Dermis blood vessel endothelial cell (primary cell): Measurements from ENCODE around the gene SNX25. TPM values are rescaled to one million over a fixed set of nuclear protein-coding genes. Genes with fewer than 3 reads are reported as not detected.
A peak's percentile ranks its signal among the peaks of the same experiment; 100 is the strongest.

Experiments used
- DNase-seq: peaks from one replicate; pipeline ENCODE4 v3.0.0; 2010
- total RNA-seq: library from RNA; depleted of rRNA; stranded (reverse); fragments of >200 nt; gene quantifications from 2 replicates; pipeline ENCODE4 v1.2.3, GENCODE V29; 2014

The SNX25 gene
- total RNA-seq, 1 donor from 2014 or later: 73.2 TPM

DNA sequence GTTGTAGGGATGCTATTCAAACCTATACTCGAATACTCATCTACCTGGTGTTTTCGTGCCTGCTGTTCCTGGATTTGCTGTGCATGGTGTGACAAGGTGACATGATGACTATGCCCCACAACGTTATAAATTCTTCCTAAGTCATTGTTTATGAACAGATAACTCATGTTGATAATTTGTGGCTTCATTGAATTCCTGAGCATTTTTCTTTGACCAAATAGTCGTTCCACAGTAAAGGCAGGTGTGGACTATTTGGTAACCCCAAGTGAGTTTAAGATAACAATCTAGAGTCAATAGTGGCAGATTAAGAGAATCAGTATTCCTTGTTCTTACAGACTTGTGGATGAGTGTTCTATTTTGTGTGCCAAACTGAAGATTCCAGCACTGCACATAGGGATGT, 59.9 kb downstream of the SNX25 start:
- DNase-seq: no peak

DNA sequence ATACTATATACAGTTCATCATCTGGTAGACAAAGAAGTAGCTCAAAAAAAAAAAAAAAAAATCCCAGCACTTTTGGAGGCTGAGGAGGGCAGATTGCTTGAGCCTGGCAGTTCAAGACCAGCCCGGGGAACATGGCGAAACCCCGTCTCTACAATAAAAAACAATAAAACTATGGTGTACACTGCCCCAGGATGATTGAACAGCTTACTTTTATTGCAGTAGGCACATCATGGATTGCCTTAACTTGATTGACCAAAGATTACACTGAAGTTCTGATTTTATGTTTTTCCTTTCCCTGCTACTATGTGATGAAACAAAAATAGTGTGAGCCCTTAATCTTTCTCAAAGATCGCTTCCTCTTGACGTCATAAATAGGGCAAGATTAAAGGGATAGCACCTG, 60.6 kb downstream of the SNX25 start:
- DNase-seq: no peak

DNA sequence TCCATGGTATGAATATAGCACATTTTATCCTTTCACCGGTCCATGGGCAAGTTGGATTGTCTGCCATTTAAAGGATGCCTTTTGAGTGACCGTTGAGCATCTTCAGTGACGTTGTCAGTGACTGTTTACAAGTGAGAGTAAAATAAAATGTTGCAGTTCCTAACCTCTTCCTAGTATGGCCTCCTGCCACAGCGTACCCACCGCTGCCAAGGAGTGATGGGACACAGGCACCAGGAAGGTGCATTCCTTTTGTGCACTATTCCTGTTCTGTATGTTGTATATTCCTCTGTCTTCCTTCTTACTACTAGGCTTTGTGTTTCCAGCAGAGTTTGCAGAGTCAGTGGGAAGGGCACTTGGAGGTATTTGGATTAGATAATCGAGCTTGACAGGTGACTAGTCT, 61.5 kb downstream of the SNX25 start:
- DNase-seq: no peak

DNA sequence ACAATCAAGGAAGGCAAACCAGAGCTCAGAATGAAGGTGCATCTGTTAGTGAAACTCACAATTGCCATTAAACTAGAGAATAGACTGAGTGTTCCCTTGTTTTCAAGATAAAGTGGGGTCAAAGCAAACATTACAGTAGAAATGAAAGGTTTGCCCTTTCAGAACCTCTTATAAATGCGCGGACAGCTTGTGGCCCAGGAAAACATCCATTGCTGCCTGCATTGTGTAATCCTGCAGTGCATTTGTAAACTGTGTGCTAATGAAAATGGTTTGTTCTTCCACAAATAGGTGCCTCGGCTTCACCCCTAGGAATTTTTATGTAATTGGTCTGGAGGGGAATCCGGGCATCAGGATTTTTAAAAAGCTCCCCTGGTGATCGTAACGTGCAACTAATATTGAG, 62.8 kb downstream of the SNX25 start:
- DNase-seq: no peak

DNA sequence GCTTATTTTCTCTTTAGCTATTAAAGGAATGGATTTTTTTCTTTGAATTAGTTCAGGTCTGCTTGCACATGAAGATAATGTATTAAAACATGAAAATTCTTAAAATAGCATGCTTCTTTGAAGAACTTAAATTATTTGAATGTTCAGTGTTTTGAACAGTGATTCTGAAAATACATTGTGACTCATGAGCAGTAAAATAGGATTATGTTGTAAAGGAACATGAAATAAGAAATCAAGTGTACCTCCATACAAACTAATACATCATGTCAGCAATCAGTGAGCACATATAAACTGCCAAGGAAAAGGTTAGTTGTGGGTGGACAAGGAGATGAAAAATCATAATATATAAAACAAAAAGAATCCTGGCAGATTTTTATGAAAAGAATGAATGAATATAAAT, 66.1 kb downstream of the SNX25 start:
- no peak for DNase-seq

DNA sequence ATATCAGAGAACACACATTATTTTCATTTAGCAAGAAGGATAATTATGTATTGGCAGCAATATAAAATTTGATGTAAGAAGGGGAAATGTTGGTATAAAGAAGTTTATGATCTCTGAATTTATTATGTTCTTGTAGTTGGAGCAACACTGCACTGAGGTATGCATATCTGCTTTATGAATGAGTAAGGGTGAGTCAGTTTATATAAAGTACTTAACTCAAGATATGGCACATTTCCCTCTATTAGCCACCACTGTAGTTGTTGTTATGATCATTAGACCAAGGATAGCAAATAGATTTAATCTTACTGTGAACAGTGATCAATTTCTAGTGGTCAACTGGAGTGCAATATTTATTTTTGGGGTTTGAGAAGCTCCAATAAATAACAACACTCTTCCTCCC, 66.6 kb downstream of the SNX25 start:
- DNase-seq: peak; percentile 36

DNA sequence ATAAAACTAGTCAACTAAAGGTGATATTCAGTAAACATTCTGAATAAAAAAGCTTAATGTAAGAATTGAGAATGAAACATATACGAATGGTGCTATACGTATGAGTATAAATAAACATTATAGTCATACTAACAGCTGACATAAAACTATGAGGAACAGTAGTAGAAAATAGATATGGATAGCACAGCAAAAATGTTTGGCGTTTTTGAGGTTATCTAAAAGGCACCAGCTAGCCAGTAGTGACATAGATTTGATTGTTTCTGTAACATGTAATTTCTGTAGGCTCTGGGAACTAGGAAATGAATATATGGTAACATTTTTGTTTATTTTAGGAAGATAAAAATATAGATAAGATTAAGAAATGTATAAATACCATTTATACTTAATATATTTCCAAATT, 69.3 kb downstream of the SNX25 start:
- DNase-seq: no peak

DNA sequence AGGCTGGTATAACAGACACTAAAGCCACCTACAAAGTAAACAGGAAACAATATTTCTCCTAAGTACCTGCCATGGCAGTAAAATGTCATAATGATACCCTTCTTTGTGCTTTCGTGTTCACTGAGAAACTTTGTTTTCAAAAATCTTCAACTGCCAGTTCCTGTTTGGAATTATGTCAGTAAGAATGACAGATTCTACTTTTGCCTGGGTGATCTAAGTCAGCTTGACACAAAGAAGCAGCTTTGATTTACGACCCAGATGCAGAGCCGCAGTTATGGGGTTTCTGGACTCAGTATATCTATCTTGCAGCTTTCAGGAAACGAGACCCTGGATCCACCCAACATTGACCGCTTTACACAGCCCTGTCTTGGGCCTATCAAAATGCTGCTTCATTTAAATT, 71.2 kb downstream of the SNX25 start:
- DNase-seq: no peak

DNA sequence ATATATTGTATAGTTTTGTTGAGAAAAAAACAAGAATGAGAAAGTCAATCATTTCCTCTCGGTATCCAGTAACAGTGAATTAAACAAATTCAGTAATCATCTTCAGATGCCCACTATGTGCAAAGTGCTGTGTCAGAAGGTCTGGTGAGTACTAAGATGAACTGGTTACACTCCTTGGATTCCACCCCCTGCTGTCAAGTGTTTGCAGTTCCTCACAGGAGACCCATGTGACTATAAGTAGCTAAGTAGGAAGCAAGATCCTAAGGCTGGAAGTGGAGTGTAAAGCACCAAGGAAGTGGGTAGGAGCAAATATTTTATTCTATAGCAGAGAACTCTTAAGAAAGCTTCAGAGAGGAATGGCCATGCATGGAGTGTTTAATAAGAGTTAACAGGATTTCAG, 73.6 kb downstream of the SNX25 start:
- DNase-seq: peak; percentile 17

DNA sequence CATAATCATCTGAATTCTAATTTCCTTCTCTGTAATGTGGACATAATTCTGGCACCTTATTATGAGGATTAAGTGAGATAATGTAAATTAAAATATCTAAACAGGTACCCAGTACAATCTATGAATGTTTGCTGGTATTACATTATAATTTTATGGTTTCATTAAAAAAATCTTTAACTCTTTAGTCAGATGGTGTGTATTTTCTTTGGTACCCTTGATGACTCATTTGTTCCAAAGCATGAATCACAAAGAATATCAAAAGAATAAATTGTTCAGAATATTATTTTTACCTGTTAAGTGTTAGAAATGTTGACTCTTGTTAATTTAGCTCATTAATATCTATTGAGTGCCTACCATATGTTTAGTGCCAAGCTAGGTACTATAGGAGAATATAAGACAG, 74.3 kb downstream of the SNX25 start:
- peak; percentile 66 for DNase-seq

DNA sequence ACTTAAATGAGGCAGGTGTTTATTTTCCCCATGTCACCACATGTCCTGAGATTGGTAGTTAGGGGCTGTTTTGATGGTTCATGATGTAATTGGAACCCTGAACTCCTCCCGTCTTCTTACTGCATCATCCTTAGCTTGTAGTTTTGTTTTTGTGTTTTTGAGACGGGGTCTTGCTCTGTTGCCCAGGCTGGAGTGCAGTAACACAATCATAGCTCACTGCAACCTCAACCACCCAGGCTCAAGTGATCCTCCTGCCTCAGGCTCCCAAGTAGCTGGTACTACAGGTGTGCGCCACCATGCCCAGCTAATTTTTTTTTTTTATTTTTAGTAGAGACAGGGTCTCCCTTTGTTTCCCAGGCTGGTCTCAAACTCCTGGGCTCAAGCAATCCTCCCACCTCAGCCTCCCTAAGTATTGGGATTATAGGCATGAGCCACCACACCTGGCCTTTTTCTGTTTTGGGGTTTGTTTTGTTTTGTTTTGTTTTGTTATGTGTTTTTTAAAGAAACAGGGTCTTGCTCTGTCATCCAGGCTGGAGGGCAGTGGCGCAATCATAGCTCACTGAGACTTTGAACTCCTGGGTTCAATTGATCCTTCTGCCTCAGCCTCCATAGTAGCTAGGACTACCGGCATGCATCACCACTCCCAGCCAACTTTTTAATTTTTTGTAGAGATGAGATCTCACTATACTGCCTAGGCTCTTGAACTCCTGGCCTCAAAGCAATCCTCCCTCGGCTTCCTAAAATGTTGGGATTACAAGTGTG, 76.4 kb downstream of the SNX25 start:
- DNase-seq: no peak

DNA sequence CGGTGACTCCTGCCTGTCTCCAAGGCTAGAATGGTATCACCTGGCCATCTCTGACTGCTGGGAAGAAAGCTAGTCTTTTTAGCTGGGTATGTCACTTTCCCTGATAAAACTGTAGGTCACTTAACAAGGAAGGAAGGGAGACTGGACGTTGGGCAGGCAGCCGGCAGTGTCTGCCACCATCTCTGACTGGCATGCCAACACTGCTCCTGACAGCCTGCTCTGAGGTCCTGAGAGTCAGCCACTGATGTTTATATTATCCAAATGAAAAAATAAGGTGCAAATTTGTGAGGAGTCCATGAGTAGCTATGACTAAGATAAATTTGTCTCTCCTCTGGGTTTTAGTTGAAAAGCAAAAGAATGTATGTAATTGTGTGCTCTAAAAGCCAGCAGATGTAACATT, 77.2 kb downstream of the SNX25 start:
- DNase-seq: no peak

DNA sequence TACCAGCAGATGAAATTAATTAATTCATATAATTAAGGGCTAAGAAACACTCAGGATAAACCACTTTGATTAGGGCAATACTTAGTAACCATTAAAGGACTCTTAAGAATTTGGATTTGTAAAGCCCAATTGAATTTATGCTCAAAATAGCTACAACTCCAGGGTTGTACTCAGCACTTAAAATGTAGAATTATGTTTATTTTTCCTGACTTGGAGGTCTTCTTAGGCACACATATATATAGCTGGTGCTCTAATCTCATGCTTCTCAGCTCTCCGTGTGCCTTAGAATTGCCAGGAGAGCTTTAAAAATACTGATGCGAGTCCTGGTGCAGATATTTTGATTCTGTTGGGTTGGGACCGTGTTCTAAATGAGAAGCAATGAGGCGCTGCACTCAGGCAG, 77.6 kb downstream of the SNX25 start:
- DNase-seq: no peak

DNA sequence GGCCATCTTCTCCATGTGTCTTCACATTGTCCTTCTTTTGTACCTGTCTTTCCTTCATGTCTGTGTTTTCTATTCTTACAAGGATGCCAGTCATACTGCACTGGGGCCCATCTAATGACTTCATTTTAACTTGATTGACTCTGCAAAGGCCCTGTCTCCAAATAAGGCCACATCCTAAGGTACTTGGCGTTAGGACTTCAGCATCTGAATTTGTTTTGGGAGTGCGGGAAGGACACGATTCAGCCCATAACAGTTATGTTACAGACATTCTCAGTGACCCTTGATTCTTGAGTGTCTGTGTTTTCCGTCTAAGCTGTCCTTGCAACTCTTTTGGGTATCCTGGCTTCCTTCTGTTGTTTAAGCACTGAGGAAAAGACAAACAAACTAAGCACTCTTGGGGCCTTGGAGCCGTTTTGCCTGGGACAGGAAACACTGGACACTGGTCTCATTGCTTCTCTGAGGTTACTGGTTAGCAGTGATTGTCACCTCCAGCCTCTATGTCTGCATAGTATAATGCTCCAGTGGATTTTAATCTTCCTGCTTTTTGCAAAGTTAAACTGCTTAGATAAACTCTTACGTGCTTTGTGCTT, 80.7 kb downstream of the SNX25 start:
- no peak for DNase-seq

DNA sequence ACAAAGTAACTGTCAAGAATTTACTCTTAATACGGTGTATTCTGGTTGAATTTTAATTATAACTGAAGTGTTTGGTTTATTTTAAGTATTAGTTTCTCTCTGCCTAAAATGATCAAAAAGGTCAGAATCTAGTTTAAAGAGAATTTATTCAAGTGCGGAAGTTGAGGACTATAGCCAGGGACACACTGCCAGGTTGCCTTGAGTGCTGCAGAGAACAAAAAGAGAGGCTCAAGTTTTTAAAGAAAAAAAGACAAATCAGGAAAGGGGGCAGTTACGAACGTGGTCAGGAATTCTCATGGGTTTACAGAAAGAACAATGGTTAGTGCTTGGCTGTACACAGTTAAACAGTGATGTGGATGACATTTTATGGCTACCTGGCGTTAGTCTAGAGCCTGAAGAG, 81.3 kb downstream of the SNX25 start:
- DNase-seq: no peak

DNA sequence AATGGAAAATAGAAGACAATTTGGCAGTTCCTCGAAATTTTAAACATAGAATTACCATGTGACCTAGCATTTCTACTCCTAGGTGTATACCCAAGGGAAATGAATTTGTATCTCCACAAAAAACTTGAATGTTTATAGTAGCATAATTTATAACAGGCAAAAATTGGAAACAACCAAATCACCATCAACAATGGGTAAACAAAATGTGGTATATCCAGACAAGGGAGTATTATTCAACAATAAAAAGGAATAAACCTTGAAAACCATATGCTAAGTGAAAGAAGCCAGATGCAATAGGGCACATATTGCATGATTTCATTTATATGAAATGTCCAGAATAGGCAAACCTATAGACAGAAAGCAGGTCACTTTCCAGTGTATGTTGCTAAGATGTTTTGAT, 83.8 kb downstream of the SNX25 start:
- no peak for DNase-seq

DNA sequence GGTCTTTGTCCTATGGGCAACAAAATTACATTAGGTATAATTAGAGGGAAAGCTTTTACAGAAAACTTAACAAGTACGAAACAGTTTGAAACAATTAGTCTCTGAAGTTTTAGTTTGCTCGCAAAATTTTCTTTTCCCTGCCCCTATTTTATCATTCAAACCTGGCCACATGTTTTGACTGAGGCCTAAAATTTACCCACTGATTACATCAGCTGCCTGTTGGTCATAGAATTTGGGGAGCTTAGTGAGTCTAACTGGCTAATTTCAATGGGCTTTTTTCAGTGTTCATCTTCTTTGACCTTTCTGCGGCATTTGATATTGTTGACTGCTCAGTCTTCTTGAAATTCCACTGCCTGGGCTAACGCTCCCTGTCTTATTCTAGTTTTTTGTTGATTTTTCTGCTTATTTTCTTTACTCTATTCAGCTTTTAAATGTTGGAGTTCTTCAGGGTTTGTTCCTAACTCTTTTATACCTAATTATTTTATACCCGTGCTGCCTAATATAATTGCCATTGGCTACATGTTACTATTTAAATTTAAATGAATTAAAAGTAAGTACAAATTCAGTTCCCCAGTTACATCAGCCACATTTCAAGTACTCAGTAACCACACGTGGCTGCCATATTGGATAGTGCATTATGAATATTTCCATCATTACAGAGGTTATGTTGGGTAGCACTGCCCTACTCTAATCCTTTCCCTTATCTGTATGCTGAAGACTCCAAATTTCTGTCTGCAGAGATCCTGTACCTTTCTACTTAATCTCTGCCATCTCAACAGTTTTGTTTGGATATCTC, 87.5 kb downstream of the SNX25 start:
- DNase-seq: no peak

DNA sequence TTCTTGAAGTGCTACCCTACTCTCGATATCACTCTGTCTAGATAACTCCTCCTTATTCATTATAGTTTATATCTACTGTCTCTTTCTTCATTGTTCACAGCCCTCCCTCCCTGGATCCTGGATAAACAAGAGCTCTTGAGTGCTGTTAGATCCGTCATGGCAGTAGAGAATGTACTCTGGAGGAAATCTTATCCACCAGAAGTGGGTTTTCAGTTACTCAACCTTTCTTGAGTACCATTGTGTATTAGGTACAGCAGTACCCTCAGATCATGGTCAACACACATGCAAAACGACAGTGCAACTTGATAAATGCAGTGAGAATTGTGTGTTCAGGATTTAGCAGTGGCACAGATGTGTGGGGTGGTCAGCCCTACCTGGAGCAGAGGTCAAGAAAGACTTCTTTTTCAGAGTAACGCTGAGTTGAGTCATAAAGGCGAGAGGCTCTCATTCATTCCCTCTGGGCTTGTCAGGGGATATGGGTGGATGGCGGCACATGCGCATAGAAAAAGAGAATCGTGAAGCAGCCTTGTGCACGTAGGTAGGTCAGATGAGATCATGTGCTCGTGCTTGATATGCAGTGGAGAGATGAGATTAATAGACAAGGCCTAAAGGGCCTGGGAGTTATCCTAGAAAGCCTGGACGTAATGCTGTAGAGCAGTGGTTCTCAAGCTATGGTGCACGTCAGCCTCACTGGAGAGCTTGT, 89.5 kb downstream of the SNX25 start:
- DNase-seq: no peak

DNA sequence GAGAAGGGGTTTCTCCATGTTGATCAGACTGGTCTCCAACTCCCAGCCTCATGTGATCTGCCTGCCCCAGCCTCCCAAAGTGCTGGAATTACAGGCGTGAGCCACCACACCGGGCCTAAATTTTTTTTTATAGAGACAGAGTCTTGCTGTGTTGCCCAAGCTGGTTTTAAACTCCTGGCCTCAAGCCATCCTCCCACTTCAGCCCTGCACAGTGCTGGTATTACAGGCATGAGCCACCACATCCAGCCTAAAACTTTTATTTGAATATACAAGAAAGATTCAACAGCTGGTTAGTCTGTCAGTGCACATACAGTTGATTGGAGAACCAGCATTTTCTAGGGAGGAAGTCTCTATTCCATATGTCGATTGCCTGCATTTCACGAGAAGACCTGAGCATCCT, 95.1 kb downstream of the SNX25 start:
- DNase-seq: no peak

DNA sequence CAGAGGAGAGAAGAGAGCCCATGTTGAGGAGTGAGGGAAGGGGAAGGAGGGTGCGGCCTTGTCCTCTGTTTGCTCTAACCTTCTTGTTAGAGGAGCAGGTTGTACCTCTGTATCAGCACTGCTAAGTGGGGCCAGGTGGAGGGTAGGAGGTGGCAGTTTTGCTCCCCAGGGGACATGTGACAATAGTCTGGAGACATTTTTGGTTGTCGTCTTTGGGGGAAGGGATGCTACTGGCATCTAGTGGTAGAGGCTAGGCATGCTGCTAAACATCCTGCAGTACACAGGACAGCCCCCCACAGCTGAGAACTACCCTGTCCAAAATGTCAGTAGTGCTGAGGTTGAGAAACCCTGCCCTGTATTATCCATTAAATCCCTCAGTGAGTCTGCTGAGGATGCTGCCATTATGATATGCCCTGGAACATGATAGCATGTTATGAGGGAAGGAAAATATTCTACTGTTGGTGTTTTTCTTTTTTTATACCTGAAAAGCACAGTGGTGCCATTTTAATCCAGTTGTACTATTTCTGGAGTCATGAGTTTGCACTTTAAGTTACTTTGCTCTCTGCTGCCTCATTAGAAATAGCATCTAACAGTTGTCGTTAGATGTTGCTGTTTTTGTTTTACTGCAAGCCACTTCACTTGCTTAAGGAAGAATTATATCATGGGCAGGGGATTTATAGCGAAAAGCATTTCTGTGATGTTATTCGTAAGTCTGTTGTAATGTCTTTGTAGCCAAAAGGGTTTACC, 95.7 kb downstream of the SNX25 start:
- DNase-seq: peak; percentile 50

DNA sequence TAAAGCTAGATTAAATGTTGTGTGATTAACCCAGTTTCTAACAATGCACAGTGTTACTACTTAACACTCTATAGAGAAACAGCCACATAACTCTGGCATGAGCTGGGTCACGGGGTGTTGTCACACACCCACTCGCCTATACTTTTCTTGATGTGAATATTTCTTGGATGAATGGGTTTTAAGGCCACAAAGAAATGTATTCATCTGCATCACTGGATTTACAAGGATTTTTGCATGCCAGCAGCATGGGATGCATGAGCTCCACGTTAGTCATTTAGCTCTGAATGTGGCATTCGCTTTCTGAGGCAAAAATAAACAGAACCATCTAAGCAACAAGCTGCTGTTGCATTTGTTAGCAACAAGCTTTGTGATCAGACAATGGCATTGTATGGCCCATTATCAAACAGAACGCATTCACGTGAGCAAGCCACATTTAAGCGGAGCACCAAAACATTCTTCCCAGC, 96.6 kb downstream of the SNX25 start:
- peak; percentile 56 for DNase-seq
